GM19043 (cell line): Measurements from ENCODE around the gene ZNF710.
"Not testable (repeated sequence)": the region's sequence is repeated elsewhere in the genome, so short reads cannot be mapped to it uniquely, and the experiment has no call there.

Experiments
- ATAC-seq: cut with Tn5 transposase; IDR thresholded peaks from one replicate; pipeline ENCODE4 v1.9.1; 2021; ENCODE audit warnings: low read depth; ENCODE audit not compliant: unreplicated experiment

The ZNF710 gene

DNA sequence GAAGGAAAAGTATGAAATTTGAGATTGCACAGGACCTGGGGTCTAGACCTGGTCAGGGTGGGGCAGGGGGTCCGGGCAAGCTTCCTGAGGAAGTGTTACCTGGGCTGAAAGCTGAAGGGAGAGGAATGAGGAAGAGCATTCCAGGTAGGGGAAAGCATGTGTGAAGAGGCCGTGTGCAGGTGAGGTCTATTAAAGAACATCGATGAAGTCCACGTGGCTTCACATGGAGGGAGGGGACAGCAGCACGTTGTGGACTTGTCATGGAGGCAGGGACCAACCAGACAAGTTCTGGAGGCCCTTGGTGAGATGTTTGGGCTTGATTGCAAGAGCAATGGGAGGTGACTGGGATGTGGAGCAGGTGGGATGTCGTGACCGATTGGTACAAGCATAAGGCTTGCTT is 54.1 kb downstream of the ZNF710 start:
- ATAC-seq: no peak

DNA sequence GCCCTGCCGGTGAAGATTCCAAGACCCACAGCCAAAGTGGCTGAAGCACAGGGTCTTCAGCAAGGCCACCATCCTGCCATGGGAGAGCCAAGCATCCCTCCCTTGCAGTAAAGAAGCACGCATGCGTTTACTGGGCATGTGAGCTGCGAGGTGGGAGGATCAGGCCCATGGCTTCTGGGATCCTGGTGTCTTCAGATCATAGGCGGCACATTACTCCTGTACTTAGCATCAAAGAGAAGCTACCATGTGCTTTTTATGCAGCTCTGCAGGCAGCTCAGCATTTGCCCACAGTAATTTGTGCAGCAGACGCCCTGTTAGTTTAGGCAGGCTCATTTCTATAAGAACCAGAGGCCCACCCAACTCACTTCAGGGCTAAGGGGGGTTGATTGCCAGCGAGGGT is 55.4 kb downstream of the ZNF710 start:
- ATAC-seq: no peak

DNA sequence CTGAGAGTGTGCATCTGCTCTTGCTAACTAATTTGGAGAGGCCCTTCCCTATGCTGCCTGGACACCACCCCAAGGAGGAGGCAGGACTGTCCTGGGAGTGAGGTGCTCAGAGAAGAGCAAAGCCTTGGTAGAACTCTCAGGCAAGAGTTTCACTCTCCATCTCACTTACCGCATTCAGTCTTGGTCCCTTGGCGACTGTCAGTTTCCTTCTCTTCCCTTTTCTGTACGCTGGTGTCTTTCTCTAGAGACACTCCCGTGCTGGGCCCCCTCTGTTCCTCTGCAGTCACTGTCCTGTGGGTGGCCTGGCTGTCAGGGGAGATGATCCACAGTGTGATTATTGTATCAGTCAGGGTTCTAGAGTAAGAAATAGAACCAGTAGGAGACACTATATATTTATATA is 57.2 kb downstream of the ZNF710 start:
- ATAC-seq: no peak

DNA sequence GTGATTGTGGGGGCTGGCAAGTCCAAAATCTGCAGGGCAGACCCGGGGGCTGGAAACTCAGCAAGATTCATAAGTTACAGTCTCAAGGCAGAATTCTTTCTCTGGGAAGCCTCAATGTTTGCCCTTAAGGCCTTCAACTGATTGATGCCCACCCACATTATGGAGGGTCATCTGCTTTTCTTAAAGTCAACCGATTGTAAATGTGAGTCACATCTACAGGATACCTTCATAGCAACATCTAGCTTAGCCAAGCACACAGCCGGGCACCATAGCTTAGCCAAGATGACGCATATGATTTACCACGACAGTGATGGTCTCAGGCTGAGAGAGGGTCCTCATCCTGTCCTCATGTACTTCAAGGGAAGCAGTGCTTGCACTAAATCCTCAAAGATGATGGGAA is 57.7 kb downstream of the ZNF710 start:
- no peak for ATAC-seq

DNA sequence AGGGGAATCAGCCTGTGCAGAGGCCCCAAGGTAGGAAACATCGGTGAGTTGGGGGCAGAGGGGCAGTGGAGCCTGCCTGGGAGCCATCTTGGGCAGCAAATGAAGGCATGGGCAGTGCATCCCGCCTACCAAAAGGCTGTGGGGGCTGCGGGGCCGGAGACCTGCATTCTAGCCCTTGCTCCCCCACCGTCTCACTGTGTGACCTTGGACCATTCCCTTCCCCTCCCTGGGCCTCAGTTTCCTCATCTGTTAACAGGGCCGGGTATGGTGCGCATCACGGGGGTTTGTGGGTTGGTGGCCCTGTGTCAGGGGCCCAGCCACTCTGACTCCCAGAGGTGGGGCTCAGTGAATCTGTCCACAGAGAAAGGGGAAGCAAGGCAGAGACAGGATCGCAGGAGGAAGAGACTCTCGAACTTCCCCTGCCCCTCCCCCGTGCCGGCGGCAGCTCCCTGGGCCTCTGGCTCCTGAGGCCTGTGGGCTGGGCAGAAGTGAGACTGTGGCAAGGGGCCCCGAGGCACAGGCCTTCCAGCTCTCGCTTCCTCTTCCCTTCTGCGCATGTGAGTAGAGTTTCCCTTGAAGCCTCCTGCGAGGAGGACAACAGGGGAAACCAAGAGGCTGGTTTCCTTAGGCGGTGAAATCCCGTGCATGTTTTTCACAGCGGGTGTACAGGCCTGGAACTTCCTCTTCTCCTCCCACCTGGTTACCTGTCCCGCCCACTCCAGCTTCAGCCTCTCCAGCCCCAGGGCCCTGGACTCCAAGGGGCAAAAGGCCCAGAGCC is 58.3 kb downstream of the ZNF710 start:
- peak; percentile 88 for ATAC-seq

DNA sequence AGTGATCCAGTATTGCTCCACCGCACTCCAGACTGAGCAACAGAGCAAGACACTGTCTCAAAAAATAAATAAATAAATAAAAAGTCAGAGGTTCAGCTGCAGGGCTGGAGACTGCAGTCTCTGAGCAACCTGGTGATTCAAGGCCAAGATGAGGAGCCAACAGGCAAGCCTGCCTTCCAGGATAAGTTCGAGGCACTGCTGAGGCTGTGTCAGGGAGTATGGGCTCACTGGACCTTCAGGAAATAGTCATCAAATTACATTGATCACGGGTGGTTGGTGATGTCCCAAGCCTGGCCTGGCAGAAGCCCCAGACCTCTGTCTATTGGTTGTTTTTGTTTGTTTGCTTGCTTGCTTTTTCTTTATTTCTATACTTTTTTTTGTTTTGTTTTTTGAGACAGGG is 59.7 kb downstream of the ZNF710 start:
- no peak for ATAC-seq

DNA sequence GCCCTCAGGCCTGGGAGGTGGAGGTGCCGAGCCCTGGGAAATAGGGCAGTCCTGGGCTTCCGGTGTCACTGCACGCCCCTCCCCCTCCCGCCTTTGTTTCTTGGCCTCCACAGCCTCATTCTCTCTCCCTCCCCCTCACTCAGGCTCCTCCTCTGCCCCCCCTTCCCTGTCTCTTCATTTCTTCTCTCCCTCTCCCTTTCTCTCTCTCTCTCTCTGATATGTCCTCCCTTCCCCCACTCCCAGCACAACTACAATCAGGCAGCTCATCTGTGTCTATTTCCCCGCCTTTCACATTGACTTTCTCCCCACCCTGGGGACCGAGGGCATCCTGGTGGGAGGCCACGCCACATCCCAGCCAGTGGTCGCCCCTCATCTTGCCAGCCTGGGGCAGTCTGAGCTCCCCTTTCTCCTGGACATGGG is 60.9 kb downstream of the ZNF710 start:
- no peak for ATAC-seq

DNA sequence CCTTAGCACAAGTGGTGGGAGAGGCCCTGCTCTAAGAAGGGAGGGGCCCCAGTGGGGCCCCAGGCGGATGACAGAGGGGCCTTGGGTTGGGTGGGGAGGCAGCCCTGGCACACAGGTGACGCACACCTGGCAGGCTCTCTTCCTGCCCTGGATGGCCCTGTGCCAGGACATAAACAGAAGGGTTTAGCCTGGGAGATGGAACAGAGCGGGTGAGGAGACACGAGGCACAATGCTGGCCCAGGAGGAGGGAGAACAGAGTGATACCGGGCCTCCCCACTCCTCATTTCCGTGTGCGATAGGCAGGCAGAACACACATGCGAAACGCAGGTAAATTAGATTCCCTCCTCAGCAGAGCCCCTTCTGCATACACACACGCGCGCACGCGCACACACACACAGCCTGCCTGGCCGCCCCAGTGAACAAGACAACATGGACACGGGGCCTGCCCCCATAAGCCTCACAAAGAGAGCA is 61.4 kb downstream of the ZNF710 start:
- no peak for ATAC-seq

DNA sequence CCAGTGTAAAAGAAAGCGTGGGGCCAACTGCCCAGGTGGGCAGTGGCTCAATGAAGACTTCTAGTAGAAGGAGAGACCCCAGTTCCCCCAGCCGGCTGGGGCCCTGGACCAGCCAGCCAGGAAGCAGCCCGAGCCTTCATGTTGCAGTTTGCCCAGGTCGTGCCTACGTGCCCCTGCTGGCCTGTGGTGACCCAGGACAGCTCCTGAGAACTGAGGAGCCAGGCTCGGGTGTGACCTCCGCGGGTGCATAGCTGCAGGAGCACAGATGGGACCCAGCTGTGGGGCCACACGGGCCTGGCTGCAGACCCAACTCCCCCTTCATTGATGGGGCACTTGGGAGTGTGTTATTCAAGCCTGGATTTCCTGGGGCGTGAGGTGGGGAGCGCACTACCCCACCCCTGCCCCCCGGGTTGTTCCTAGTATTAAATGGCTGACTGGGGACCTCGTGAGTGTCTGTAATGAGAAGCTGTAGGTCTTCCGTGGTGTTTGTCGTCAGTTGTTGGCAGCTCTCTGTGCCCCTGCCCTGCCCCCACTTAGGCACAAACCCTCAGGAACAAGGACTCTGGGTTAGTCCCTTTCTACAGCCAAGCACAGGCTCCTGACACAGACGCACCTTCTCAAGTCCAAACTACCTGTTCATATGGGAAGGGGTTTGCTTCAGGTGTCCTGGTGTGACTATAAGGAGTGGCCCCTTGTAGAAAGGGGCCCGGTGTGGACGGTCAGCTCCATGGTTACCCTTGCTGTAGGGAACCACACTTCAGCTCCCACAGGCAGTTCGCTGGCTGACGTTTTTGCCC is 62.0 kb downstream of the ZNF710 start:
- no peak for ATAC-seq

DNA sequence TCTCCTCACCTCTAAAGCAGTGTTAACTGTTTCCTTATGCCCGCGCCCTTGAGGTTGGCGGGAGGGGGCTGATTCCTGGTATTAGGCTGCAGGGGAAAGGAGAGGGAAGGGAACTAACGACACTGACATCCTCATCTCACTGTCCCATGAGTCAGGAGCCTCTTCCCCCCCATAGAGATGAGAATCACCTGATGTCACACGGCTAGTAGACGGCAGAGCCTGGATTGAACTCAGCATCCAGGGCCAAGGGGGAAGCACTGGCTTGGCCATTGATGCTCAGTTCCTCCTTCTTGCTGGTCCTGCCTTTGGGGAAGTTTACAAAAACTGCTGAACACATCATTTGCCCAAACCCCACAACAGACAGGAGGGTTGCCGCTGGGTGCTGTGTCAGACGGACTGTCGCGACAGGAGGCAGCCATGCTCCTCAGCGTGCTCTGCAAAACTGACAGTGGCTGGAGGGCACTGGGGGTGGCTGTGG is 62.7 kb downstream of the ZNF710 start:
- no peak for ATAC-seq

DNA sequence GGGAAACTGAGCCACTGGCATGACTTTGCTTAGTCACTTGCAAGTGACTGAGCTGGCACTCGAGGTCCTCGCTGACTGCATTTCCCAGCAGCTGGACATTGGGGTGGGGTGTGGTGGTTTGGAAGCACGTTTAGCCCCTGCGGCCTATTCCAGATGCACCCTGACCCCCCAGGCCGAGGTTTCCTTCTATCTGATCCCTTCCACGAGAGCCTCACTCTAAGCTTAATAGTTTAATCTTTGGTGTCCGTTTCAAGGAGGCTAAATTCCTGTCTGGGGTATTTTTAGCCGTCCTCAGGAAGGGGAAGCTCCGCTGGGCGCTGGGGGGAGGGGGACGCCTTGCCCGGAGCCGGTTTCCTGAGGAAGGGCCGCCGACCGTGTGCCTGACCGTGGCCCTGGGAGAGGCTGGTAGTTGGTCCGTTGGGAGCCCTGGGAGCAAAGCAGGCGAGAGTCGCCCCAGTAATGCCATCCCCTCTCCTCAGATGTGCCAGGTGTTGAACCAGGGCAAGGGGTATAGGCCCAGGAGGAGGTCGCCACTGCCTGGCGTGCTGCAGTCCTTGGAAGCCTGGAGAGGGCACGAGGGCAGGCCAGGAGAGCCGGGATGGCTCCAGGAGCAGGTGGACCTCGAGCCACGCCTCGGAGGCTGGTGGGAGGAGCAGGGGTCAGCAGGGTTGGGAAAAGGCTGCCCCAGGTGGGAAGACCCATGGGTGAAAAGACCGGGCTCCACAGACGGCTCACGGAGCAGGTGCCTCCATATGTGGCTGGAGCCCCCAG is 64.0 kb downstream of the ZNF710 start:
- ATAC-seq: no peak

DNA sequence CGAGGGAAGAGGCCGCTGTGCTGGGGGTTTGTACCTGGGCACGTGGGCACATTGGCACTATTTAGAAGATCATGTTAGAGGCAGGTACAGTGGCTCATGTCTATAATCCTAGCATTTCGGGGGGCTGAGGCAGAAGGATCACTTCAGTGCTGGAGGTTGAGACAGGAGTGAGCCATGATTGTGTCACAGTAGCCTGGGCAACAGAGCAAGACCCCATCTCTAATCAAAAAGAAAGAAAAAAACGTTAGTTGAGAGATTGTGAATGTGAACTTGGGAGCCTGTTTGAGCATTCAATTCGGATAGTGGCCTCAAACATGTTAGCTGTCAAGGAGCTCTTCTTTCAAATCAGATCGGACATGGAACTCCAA is 64.5 kb downstream of the ZNF710 start:
- no peak for ATAC-seq

DNA sequence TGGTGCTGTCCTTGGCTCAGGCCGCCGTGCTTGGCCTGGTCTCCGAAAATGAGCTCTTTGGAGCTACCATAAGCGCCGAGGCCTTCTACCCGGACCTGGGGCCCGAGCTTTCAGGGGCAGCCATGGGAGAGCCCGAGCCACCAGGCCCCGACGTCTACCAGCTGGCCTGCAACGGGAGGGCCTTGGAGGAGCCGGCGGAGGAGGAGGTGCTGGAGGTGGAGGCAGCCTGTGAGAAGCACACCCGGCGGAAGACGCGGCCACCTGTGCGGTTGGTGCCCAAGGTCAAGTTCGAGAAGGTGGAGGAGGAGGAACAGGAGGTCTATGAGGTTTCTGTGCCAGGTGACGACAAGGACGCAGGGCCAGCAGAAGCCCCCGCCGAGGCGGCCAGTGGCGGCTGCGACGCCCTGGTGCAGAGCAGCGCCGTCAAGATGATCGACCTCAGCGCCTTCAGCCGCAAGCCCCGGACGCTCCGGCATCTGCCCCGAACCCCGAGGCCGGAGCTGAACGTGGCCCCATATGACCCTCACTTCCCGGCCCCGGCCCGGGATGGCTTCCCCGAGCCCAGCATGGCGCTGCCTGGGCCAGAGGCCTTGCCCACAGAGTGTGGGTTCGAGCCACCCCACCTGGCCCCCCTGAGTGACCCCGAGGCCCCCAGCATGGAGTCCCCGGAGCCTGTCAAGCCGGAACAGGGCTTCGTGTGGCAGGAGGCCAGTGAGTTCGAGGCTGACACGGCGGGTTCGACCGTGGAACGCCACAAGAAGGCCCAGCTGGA is 66.2 kb downstream of the ZNF710 start:
- no peak for ATAC-seq

DNA sequence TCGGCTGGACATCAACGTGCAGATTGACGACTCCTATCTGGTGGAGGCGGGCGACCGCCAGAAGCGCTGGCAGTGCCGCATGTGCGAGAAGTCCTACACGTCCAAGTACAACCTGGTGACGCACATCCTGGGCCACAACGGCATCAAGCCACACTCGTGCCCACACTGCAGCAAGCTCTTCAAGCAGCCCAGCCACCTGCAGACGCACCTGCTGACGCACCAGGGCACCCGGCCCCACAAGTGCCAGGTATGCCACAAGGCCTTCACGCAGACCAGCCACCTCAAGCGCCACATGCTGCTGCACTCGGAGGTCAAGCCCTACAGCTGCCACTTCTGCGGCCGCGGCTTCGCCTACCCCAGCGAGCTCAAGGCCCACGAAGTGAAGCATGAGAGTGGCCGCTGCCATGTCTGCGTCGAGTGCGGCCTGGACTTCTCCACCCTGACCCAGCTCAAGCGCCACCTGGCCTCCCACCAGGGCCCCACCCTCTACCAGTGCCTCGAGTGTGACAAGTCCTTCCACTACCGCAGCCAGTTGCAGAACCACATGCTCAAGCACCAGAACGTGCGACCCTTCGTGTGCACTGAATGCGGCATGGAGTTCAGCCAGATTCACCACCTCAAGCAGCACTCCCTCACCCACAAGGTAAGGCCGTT is 67.0 kb downstream of the ZNF710 start:
- ATAC-seq: no peak

DNA sequence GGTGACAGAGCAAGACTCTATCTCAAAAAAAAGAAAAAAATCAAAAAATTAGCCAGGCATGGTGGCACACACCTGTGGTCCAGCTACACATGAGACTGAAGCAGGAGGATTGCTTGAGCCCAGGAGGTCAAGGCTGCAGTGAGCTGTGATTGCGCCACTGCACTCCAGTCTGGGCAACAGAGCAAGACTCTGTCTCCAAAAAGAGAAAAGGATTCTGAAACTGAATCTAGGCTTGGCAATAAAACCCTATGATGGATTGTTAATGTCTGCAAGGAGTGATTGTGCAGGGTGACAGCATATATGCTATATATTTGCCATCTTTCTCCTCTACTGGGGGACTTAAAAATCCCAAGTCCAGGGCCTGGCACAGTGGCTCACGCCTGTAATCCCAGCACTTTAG is 69.5 kb downstream of the ZNF710 start:
- ATAC-seq: not testable (repeated sequence)

DNA sequence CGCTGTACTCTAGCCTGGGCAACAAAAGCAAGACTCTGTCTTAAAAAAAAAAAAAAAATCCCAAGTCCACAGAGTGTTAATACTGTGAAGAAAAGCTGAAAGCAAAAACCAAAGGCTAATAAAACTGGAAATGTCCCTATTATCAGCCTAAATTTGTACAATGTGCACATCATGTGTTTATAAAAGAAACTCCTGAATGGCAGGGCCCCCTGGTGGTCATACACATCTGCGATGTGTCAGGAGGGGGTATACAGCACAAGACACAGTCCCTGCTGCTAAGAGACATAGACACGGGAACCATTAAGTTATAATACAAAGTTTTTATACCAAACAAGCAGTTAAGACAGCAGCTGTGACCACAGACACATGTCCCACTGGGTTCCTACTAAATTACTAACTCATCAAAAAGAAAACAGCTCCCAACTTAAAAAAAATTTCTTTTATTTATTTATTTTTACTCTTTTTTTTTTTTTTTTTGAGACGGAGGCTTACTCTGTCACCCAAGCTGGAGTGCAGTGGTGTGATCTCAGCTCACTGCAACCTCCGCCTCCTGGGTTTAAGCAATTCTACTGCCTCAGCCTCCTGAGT is 70.2 kb downstream of the ZNF710 start:
- ATAC-seq: no peak

DNA sequence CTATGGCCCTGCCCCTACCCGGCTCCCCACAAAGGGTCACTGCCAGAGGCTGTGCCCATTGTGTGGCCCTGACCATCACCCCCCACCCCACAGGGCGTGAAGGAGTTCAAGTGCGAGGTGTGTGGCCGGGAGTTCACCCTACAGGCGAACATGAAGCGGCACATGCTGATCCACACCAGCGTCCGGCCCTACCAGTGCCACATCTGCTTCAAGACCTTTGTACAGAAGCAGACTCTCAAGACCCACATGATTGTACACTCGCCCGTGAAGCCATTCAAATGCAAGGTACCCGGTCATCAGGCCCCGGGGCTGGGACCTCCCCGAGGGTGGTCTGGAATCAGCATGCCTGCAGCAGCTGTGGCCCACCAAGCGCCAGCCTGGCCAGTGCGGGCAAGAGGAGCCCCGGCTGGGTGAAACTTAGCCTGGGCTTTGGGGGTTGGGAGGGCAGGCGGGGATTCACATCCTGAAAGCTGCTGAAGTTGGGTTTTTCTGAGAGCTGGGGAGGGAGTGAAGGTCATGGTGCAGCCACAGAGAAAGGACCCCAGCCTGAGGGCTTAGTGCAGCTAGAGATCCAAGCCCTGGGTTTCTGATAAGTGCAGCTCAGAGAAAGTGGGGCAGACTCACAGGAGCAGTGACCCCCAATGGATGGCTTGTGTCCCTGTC is 72.0 kb downstream of the ZNF710 start:
- no peak for ATAC-seq

DNA sequence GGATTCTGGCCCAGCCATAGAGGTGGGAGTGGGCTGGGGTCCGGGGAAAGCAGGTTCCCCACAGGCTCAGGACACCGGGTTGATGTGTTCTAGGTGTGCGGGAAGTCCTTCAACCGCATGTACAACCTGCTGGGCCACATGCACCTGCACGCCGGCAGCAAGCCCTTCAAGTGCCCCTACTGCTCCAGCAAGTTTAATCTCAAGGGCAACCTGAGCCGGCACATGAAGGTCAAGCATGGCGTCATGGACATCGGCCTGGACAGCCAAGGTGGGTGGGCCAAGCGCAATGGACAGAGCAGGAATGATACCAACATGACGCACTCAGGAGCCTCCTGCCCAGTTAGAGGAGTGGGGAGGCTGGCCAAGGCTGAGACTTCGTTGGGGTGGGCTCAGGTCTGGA is 72.9 kb downstream of the ZNF710 start:
- ATAC-seq: no peak

DNA sequence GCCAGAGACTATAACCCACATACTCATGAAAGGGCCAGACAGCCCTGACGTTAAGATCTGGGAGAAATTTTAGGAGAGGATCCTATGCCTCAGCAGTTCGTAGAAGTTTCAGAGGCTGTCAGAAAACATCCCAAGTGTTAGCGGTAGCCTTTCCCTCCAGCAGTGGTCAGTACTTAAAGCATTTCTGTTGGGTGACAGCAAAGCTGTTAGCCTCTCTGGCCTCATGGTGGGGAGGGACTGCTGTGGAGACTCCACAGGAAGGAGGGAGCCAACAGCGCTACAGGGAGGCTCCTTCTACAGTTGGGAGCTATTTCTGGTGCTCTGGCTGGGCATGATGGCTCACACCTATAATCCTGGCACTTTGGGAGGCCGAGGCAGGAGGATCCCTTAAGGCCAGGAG is 73.8 kb downstream of the ZNF710 start:
- no peak for ATAC-seq
